NCI-H1930 (cell line): Measurements from ENCODE around the gene MYO5A.

Experiments used
- DNase-seq, 2 experiments: peaks; one replicate each; lab custom pipeline; 2025; lab: John Stamatoyannopoulos, UW

The MYO5A gene

DNA sequence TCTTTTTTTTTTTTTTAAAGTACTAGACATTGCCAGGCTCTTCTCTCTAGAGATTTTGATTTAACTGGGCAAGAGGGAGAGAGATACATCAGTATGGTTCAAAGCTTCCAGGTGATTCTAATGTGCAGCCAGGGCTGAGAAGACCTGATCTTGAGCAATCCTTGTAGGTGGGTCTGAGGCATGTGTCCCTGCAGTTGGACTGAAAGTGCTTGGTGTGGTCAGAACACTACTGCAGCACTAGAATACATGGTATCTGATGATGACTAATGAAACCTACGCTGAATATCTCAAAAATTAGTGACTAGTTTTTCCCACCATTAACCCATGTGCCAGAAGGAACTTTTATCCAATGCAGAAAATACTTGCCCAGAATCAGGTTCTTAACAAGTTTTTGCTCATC is 198.7 kb downstream of the MYO5A start:
- no peak for DNase-seq

- DNase-seq: no peak
Observed at GRCh38 chr15:52329150-52329549, 199.5 kb downstream of the MYO5A start.

DNA sequence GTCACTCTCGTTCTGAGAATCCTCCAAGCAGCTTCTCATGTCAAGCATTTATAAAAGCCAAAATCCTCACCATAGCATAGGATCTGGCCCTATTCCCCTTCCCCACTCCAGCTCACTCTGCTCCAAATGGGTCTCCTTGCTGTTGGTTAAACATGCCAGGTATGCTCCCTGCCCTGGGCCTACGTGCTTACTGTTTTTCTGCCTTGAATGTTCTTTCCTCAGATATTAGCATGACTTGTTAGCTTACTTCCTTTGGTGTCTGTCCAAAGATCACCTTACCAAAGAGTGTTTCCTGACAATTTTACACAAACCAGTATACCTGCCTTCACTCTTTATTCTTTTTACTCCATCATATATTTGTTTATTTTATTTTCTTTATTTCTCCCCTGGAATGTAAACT is 200.0 kb downstream of the MYO5A start:
- no peak for DNase-seq

DNA sequence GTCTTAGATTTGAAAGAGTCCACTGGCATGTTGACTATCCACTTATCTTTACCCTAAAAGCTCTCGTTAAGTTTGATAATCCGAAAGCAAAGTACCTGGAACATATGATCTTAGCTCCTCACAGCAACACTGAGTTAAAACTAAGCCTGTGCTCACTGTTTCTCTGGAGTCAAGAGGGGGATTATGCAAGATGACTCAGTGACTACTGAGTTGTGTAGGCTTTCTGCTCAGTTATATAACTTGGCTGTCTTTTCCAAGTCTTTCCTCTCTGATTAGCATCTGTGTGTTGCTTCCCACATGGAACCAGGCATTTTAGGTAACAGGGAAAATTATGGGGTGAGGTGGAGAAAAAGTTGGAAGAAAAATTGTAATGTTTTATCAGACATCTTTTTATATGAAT is 201.9 kb downstream of the MYO5A start:
- DNase-seq: no peak

GRCh38 chr15:52324109-52324508 is 204.6 kb downstream of the MYO5A start:
- DNase-seq: no peak

DNA sequence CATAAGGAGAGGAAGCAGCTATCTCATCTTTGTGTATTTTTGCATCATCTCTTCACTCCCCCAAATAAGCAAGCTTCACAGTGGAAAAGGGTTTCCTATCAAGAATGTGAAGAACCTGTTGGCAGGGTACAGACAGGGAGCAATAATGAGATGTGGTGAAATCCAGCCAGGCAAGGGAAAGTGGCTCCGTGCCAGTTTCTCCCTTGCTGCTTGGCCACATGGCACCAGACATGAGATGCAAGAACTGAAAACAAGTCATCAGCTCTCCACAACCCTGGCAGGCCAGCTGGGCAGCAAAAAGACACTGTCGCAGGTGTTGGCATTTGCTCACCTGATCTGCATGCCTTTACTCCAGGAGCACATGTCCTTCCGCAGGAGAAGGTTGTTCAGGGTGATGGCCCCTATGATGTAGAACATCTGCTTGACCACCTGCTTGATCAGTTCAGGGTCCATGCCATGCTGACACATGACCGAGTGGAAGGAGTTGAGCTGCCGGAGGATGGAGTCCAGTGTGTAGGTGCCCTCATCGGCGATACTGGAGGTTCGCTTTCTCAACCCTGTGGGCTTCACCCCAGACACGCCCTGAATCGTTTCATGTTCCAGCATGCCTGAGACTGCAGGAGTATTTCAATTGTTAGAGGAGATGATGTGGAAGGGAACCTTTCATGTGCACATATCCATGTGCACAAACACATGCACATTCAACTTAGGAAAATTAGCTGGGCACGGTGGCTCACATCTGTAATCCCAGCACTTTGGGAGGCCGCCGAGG is 209.8 kb downstream of the MYO5A start:
- DNase-seq: no peak

DNA sequence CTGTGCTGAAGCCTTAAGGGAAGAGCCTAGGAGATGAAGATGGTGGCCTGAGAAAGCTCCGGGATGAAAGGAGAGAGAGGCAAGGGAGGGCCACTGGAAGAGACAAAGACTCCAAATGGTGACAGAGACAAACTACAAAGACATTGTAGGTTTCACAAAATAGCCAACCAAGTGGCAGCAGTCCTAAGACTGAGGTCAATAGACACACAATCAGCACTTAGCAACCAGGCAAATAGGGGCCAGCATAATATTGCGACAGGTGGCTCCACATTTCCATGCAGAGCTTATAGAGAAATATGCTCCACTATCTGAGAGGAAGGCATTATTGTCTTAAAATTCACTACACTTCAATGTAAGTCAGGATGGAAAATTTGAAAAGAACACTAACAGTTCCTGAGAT is 211.0 kb downstream of the MYO5A start:
- no peak for DNase-seq

- no peak for DNase-seq
Observed at GRCh38 chr15:52317022-52317421, 211.7 kb downstream of the MYO5A start.

DNA sequence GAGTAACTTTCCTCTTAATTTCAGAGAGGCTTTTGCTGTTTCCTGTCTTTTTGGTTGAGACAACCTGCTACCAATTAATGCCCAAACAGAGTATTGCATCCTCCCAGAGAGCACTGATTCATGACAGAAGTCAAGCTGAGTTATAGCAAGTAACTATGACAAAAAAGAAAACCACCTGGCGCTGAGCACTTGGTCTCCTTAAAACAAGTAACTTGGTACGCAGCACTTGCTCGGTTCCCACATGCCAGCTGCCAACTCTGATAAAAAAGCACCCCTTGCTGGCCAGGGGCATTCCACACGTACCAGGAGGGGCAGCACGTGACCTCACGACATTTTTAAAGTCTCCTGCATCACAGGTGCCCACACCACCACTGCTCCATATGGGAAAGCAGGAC is 219.5 kb downstream of the MYO5A start:
- no peak for DNase-seq

- DNase-seq: no peak
Observed at GRCh38 chr15:52308446-52309153, 220.1 kb downstream of the MYO5A start.

DNA sequence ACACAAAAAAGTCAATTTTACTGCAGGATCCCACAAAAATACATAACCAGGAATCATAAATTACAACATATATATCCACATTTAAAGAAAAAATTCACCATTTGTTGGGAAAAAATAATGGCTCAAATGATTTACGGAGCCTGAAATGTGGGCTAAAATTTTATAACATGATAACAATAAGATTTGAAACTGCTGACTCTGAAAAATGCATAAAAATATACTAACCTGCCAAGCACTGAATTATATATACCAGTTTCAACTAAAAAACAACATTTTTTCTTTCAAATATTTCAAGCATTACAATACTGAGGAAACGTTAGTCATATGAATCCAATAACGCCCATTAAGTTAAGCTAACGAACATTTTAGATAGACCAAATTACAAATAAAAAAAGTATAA is 220.8 kb downstream of the MYO5A start:
- no peak for DNase-seq

DNA sequence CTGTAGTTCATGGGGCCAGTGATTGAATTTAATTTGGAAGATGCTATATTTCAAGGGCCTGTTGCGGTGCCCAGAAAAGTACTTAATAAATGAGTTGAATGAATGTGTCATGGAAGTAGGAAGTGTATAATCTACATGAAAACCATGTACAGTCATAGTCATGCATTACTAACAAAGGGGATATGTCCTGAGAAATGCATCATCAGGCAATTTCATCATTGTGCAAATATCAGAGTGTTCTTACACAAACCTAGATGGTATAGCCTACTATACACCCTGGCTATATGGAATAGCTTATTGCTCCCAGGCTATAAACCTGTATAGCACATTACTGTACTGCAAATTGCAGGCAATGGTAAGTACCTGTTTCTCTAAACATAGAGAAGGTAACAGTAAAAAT is 222.4 kb downstream of the MYO5A start:
- no peak for DNase-seq

- no peak for DNase-seq
Observed at GRCh38 chr15:52303093-52303772, 225.4 kb downstream of the MYO5A start.

GRCh38 chr15:52301265-52301847 is 227.3 kb downstream of the MYO5A start:
- no peak for DNase-seq

DNA sequence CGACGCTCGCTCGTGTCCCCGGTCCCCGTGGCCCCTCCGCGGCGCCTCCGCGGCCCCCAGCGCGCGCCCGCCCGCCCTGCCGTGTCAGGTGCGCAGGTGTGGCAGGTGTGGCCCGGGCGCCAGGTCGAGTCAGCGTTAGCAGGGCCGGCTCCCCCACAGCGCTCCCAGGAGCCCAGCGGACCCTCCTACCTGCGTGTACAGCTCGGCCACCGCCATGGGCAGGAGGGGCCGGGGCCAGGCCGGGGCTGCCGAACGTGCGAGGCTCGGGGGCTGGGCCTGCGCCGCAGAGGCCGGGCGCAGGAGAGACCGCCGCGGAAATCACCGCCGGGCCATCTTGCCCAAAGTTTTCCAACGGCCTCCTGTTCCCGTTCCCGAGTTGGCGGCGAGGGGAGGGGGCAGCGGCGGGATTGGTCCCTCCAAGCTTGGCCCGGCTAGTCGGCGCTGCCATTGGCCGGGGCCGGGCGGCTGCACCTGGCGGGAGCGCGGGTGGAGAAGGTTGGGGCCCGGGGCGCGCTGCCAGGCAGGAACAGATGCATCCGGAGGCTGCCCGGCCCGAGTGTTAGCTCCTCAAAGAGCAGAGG is 233.2 kb downstream of the MYO5A start, which contains the start of gene MYO5C:
Gene MYO5C, minus strand, starts transcription at position 384 of the 581 bp plus-strand sequence. Its CDS starts 168 bp downstream, at position 216.
- DNase-seq: peak in 1 of 2 experiments; percentile 10

DNA sequence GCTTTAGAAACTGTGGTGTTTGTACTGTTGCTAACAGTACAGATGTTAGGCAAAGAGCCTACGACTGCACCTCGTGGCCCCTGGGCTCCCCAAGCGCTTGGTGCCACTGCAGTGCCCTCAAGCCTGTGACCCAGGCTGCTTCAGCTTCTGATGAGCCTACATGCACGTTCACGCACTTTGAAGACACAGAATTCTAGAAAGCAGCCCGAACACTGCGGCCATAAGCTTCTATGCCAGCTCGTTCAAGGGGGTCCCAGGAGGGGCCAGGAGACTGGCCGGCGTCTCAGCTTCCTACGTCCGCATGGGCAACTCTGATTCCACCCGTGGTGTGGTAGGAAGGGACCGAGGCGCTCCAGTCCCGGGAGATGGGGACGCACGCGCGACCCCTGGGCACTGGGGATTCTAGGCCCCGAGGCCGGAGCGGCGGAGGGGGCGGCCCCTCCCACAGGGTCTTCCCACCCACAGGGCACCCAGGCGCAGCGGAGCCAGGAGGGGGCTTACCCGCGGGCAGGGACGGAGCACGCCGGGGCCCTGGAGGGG is 233.7 kb downstream of the MYO5A start:
- no peak for DNase-seq

DNA sequence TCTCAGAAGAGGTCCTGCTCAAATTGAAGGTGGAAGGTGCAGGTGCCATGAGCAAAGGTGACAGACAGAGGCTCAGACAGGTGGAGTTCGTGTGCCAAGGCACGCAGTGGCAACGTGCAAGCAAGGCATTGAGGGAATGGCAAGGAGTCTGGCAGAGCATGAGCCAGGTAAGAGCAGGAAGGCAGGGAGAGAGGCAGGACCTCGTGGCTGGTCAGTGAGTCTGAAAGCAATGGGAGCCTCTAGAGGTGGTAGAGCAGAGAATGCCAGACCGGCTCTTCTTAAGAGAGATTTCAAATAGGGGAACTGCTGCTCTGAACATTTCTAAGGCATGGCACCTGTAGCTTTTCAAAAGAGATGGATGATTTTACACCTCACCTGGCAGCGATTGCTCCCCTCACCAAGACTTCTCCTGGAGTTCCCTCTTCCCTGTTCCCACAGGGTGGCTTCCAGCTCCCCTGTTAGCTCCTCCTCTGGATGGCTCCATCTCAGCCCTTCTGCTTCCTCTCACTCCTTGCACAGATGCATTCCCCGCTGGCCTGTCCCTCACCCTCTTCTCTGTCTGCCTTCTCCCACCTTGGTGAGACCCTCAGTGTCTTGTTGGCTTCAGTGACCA is 235.8 kb downstream of the MYO5A start:
- no peak for DNase-seq

DNA sequence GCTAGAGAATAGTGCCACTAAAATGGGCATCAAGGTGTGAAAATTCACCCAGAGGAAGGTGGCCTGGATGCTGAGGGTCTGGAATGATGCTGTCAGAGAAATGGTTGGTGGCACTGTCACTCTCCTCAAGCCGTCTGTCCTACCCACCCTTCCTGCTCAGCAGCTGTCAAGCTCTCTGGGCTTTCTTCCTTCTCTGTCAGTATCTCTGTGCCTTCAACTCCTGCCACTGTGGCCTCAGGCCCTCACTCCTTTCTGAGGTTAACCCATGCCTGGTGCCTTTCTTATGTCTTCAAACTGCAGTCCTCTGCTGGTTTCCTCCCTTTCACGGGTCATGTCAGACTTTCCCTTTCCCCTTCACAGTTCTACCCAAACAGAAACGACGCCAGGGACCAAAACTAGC is 237.5 kb downstream of the MYO5A start:
- no peak for DNase-seq

GRCh38 chr15:52290800-52291199 is 237.9 kb downstream of the MYO5A start:
- DNase-seq: no peak

GRCh38 chr15:52290329-52290728 is 238.4 kb downstream of the MYO5A start:
- DNase-seq: no peak

DNA sequence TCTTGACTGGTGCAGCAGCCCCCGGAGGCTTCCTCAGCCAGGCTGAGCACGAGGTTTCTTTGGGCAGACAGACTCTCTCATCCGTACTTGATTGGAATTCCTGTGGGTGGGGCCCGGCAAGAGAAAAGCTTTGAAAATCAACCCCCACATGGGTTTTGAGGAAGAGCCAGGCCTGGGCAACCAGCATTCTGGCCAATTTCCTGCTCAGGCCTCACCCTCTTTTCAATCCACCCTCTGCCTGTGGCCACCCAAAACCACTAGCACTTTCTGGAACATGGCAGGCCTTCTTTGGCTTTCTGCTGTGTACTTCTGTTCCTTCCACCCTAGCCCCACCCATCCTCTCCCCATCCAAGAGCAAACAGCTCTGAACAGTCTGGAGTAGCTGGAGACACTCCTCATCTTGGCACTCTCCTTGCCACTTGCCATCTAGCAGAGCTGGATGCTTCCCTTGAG is 239.0 kb downstream of the MYO5A start:
- no peak for DNase-seq
